PC-9 (cell line): Measurements from ENCODE around the gene ZSCAN12. TPM values are rescaled to one million over a fixed set of nuclear protein-coding genes. Genes with fewer than 3 reads are reported as not detected.

Source experiments
- BruUV-seq: library from RNA; stranded (reverse); fragments of 400-500 nt; replicated peaks from 2 replicates; lab custom pipeline; 2021; lab: Mats Ljungman, UMichigan
- CTCF ChIA-PET: fragments of 300-600 bp; sonication (Branson Sonifier 250); formaldehyde crosslinking; loops from one replicate; lab custom pipeline; 2022; ENCODE audit warnings: antibody characterized with exemption; lab: Charles Lee
- POLR2A ChIA-PET: fragments of 300-600 bp; sonication (Branson Sonifier 250); formaldehyde crosslinking; loops from one replicate; lab custom pipeline; 2022; ENCODE audit warnings: antibody characterized with exemption; ENCODE audit not compliant: unreplicated experiment; lab: Charles Lee
- DNase-seq, 2 experiments: peaks; one replicate each; pipeline versions ENCODE4 v3.0.0 to v3.0.0-alpha.2; 2015 to 2022; ENCODE audit warnings: mixed read lengths in 1 of 2
- H2AFZ ChIP-seq: fragments of 200-600 bp; sonication (generic); 2 replicates; pipeline ENCODE4 v1.8.1; 2017; ENCODE audit warnings: antibody characterized with exemption
- H3F3A ChIP-seq: fragments of 200-600 bp; sonication (generic); 2 replicates; pipeline ENCODE4 v1.8.1; 2017; ENCODE audit warnings: antibody characterized with exemption, mild to moderate bottlenecking, low read depth; ENCODE audit not compliant: insufficient read depth
- H3K27ac ChIP-seq: fragments of 200-600 bp; sonication (generic); 2 replicates; pipeline ENCODE4 v1.6.1; 2016; ENCODE audit warnings: mixed run types
- H3K27me3 ChIP-seq: fragments of 200-600 bp; sonication (generic); 2 replicates; pipeline ENCODE4 v1.6.1; 2016; ENCODE audit warnings: low read depth, mixed run types; ENCODE audit not compliant: insufficient read depth
- H3K36me3 ChIP-seq: fragments of 200-600 bp; sonication (generic); 2 replicates; pipeline ENCODE4 v1.6.1; 2016; ENCODE audit warnings: low read depth, mixed run types
- H3K4me1 ChIP-seq: fragments of 200-600 bp; sonication (generic); replicated peaks from 2 replicates; pipeline ENCODE4 v1.6.1; 2016; ENCODE audit warnings: mixed run types; ENCODE audit not compliant: insufficient read depth
- H3K4me2 ChIP-seq: fragments of 200-600 bp; sonication (generic); 2 replicates; pipeline ENCODE4 v1.6.1; 2017; ENCODE audit warnings: mixed run types
- H3K4me3 ChIP-seq: fragments of 200-600 bp; sonication (generic); 2 replicates; pipeline ENCODE4 v1.6.1; 2016; ENCODE audit warnings: mixed run types
- H3K79me2 ChIP-seq: fragments of 200-600 bp; sonication (generic); 2 replicates; pipeline ENCODE4 v1.6.1; 2017; ENCODE audit warnings: low read depth, mixed run types
- H3K9me2 ChIP-seq: fragments of 200-600 bp; sonication (generic); 2 replicates; pipeline ENCODE4 v1.8.1; 2017; ENCODE audit warnings: mild to moderate bottlenecking; ENCODE audit not compliant: insufficient read depth
- H3K9me3 ChIP-seq: fragments of 200-600 bp; sonication (generic); 2 replicates; pipeline ENCODE4 v1.8.1; 2016; ENCODE audit warnings: low read depth; ENCODE audit not compliant: insufficient read depth
- H4K20me1 ChIP-seq: fragments of 200-600 bp; sonication (generic); 2 replicates; pipeline ENCODE4 v1.8.1; 2017; ENCODE audit not compliant: insufficient read depth
- CTCF ChIP-seq: fragments of 200-600 bp; sonication (generic); conservative IDR thresholded peaks from 2 replicates; pipeline ENCODE4 v1.6.1; 2017; ENCODE audit warnings: mixed run types, antibody characterized with exemption, mild to moderate bottlenecking, moderate library complexity
- EZH2 ChIP-seq: fragments of 200-600 bp; sonication (generic); IDR thresholded peaks from 2 replicates; pipeline ENCODE4 v1.8.0; 2017; ENCODE audit warnings: antibody characterized with exemption, low read depth
- intact Hi-C: fragments of 100-400 bp; cut with micrococcal nuclease; formaldehyde crosslinking; loops from one replicate; pipeline ENCODE4 v1.10.0; 2022; ENCODE audit not compliant: unreplicated experiment
- total RNA-seq: library from RNA; stranded (reverse); gene quantifications from 2 replicates; pipeline ENCODE4 v1.2.3, GENCODE V29; 2021

ZSCAN12 gene
- total RNA-seq, 1 experiment from 2014 or later = 11.2 TPM

GRCh38 chr6:28351493-28351925, 48.0 kb downstream of the ZSCAN12 start:
- no TSS peak for BruUV-seq
- Histone ChIP-seq H4K20me1 (no peaks in the 10 kb centered on the region), H3K36me3 (no peaks in the 10 kb centered on the region), H3K79me2 (peaks cover 40% of the 10 kb centered on the region), H3K9me2 (no peaks in the 10 kb centered on the region), H3K9me3 (no peaks in the 10 kb centered on the region), H3F3A (peaks cover 7% of the 10 kb centered on the region; the same call in 1 of the 2 replicates), H3K4me2 (peak overlapping the region; percentile 84), H2AFZ (no peak overlapping the region), H3K27me3 (no peaks in the 10 kb centered on the region), H3K27ac (no peak overlapping the region), H3K4me3 (peak overlapping the region; percentile 84; the same call in 1 of the 2 replicates), H3K4me1 (peaks cover 35% of the 10 kb centered on the region)
- no peak for DNase-seq
- ChIA-PET POLR2A (no interaction called here), CTCF (no interaction called here)
- TF ChIP-seq CTCF = no peak
- no peak for TF ChIP-seq EZH2
- intact Hi-C loops = no loop called here

GRCh38 chr6:28351087-28351486, 48.5 kb downstream of the ZSCAN12 start:
- peaks cover 35% of the 10 kb centered on the region for H3K4me1 ChIP-seq
- no peak for DNase-seq
- H4K20me1 ChIP-seq = no peaks in the 10 kb centered on the region
- H2AFZ ChIP-seq = no peak overlapping the region
- H3K4me3 ChIP-seq = peak overlapping the region; percentile 84; the same call in 1 of the 2 replicates
- peaks cover 7% of the 10 kb centered on the region; the same call in 1 of the 2 replicates for H3F3A ChIP-seq
- BruUV-seq = no TSS peak
- peak overlapping the region; percentile 84 for H3K4me2 ChIP-seq
- H3K9me3 ChIP-seq = no peaks in the 10 kb centered on the region
- ChIA-PET CTCF (no interaction called here), POLR2A (no interaction called here)
- H3K36me3 ChIP-seq = no peaks in the 10 kb centered on the region
- H3K79me2 ChIP-seq = peaks cover 40% of the 10 kb centered on the region
- no peaks in the 10 kb centered on the region for H3K27me3 ChIP-seq
- no peak overlapping the region for H3K27ac ChIP-seq
- intact Hi-C loops = no loop called here
- no peaks in the 10 kb centered on the region for H3K9me2 ChIP-seq
- TF ChIP-seq CTCF (no peak), EZH2 (no peak)

- BruUV-seq = TSS peak; percentile 60
- ChIA-PET CTCF (no interaction called here), POLR2A (interaction anchor here (0.7 kb wide), 4 partner anchors 168 to 1027 kb away, joined by 3 to 9 read pairs (median 6); no protein-coding TSS in a partner anchor)
- Histone ChIP-seq H3K36me3 (no peaks in the 10 kb centered on the region), H3K4me1 (peaks cover 30% of the 10 kb centered on the region), H3K27me3 (no peaks in the 10 kb centered on the region), H3K9me2 (no peaks in the 10 kb centered on the region), H3F3A (peaks cover 7% of the 10 kb centered on the region; the same call in 1 of the 2 replicates), H2AFZ (peak within 1 kb of the TSS; percentile 98), H3K9me3 (no peaks in the 10 kb centered on the region), H3K27ac (0 out of 2 replicates have a peak within 1 kb of the TSS, but pooled peaks have one; percentile 12), H4K20me1 (no peaks in the 10 kb centered on the region), H3K4me3 (peak within 1 kb of the TSS; percentile 84), H3K4me2 (peak within 1 kb of the TSS; percentile 84), H3K79me2 (peaks cover 40% of the 10 kb centered on the region)
- intact Hi-C loops = no loop called here
- DNase-seq = peak; percentile 70 to 74
- TF ChIP-seq CTCF (no peak), EZH2 (no peak)
Observed at GRCh38 chr6:28349892-28350737, 49.4 kb downstream of the ZSCAN12 start, which contains the start of gene ZKSCAN3. ZKSCAN3 (plus strand) TSS chr6:28349947; CDS start chr6:28359587, 9,640 bp downstream.
